ENCODE data around the gene INTS15. TPM values are rescaled to one million over a fixed set of nuclear protein-coding genes. Genes with fewer than 3 reads are reported as not detected.

The INTS15 gene
- total and polyA plus RNA-seq, 9 of the 15 experiments (the other 6 are each of a cell fraction or from before 2014, with no cell fraction given) = 0.52 to 28.9 (median 11.6) TPM

- TF ChIP-seq CLOCK (CRISPR knock-in tag; IDR thresholded peaks at IDR 0.05; ENCODE audit: borderline replicate concordance) = no peak
- peak; percentile 90 for TF ChIP-seq POU5F1 (IDR thresholded peaks at IDR 0.05; ENCODE audit: borderline replicate concordance, low read depth, low read length, partially characterized antibody)
- TF ChIP-seq FUS (optimal IDR thresholded peaks at IDR 0.05; ENCODE audit: low read depth, low read length) = peak; percentile 87
- TF ChIP-seq EGR1 (conservative IDR thresholded peaks at IDR 0.05) = no peak
- no peak for TF ChIP-seq YBX1 (IDR thresholded peaks at IDR 0.05)
- TF ChIP-seq DIDO1 (tag; IDR thresholded peaks at IDR 0.05; ENCODE audit: low read depth) = no peak
- TF ChIP-seq ZNF175 (CRISPR knock-in tag; IDR thresholded peaks at IDR 0.05; ENCODE audit: low read depth) = no peak
- no peak for TF ChIP-seq POLR3A (IDR thresholded peaks at IDR 0.05; ENCODE audit: borderline replicate concordance, extremely low read depth, insufficient read depth, insufficient read length)
- TF ChIP-seq BRCA1 (IDR thresholded peaks at IDR 0.05) = no peak
- no peak for TF ChIP-seq BRCA1 (CRISPR knock-in tag; IDR thresholded peaks at IDR 0.05)
- no peak for TF ChIP-seq XRCC5 (IDR thresholded peaks at IDR 0.05; ENCODE audit: low read depth, low read length)
- no peak for TF ChIP-seq ZHX1 (conservative IDR thresholded peaks at IDR 0.05; ENCODE audit: low read length)
- no peak for TF ChIP-seq FOXA1 (IDR thresholded peaks at IDR 0.05; ENCODE audit: borderline replicate concordance)
- TF ChIP-seq ZC3H4 (CRISPR knock-in tag; IDR thresholded peaks at IDR 0.05; ENCODE audit: borderline replicate concordance) = no peak; the same call in 1 of the 2 replicates
- TF ChIP-seq WHSC1 (IDR thresholded peaks at IDR 0.05; ENCODE audit: low read length) = no peak
- TF ChIP-seq TEAD1 (CRISPR knock-in tag; IDR thresholded peaks at IDR 0.05) = no peak
- no peak; the same call in 1 of the 2 replicates for TF ChIP-seq HDAC2 (IDR thresholded peaks at IDR 0.05)
- TF ChIP-seq ZBTB8A (IDR thresholded peaks at IDR 0.05; ENCODE audit: partially characterized antibody) = no peak
- TF ChIP-seq ZNF696 (CRISPR knock-in tag; conservative IDR thresholded peaks at IDR 0.05) = no peak
- no peak for TF ChIP-seq SRSF9 (IDR thresholded peaks at IDR 0.05; ENCODE audit: borderline replicate concordance, low read depth, low read length)
- no peak for TF ChIP-seq ZNF584 (CRISPR knock-in tag; IDR thresholded peaks at IDR 0.05; ENCODE audit: low read depth)
- no peak for TF ChIP-seq RBM15 (IDR thresholded peaks at IDR 0.05; ENCODE audit: insufficient read depth, low read length)
- no peak for TF ChIP-seq THRA (IDR thresholded peaks at IDR 0.05)
Observed at GRCh38 chr7:6589829-6590644, at the start of gene INTS15 (continued).

Data from K562 (cell line).